GM20431 (cell line): Measurements from ENCODE around the gene DCUN1D4.

ENCODE experiments used
- in situ Hi-C: fragments of 300-500 bp; cut with MseI, MboI; formaldehyde crosslinking; loops from one replicate; pipeline ENCODE4 v1.15.0; 2020; ENCODE audit warnings: low sequenced_read_pairs; ENCODE audit not compliant: unreplicated experiment

Gene DCUN1D4

GRCh38 chr4:51958199-51958968, 115.4 kb downstream of the DCUN1D4 start:
- in situ Hi-C loops = no loop called here

GRCh38 chr4:51960486-51960885, 117.5 kb downstream of the DCUN1D4 start:
- in situ Hi-C loops = no loop called here

- in situ Hi-C loops = no loop called here
Observed at GRCh38 chr4:51963841-51964517, 121.0 kb downstream of the DCUN1D4 start.

GRCh38 chr4:51965862-51966261, 122.9 kb downstream of the DCUN1D4 start:
- in situ Hi-C loops = no loop called here
